A673 (cell line): ENCODE measurements around the gene STXBP5. TPM values are rescaled to one million over a fixed set of nuclear protein-coding genes. Genes with fewer than 3 reads are reported as not detected.

Experiments
- BruUV-seq: library from RNA; stranded (reverse); fragments of 400-500 nt; replicated peaks from 2 replicates; lab custom pipeline; 2021; lab: Mats Ljungman, UMichigan
- CTCF ChIA-PET: fragments of 300-600 bp; sonication (Branson Sonifier 250); formaldehyde crosslinking; loops from one replicate; lab custom pipeline; 2022; ENCODE audit warnings: antibody characterized with exemption; lab: Charles Lee
- POLR2A ChIA-PET: fragments of 300-600 bp; sonication (Branson Sonifier 250); formaldehyde crosslinking; loops from one replicate; lab custom pipeline; 2022; ENCODE audit warnings: antibody characterized with exemption; ENCODE audit not compliant: low non-redundant PET; lab: Charles Lee
- DNase-seq: peaks from one replicate; pipeline ENCODE4 v3.0.0-alpha.2; 2015; ENCODE audit warnings: low spot score
- H3K27ac ChIP-seq: fragments of 200-600 bp; sonication (generic); 2 replicates; pipeline ENCODE4 v1.5.1; 2016; ENCODE audit warnings: mixed run types, low read depth, mild to moderate bottlenecking, mixed read lengths, antibody characterized with exemption, low read length; ENCODE audit not compliant: poor library complexity, severe bottlenecking
- H3K27me3 ChIP-seq: fragments of 200-600 bp; sonication (generic); replicated peaks from 2 replicates; pipeline ENCODE4 v1.6.1; 2017; ENCODE audit warnings: mixed run types, low read depth, mild to moderate bottlenecking, mixed read lengths, antibody characterized with exemption, low read length; ENCODE audit not compliant: insufficient read depth, poor library complexity
- H3K36me3 ChIP-seq: fragments of 200-600 bp; sonication (generic); 2 replicates; pipeline ENCODE4 v1.6.1; 2016; ENCODE audit warnings: mixed run types, mild to moderate bottlenecking, mixed read lengths, antibody characterized with exemption, low read length; ENCODE audit not compliant: insufficient read depth, poor library complexity, severe bottlenecking
- H3K4me1 ChIP-seq: fragments of 200-600 bp; sonication (generic); 2 replicates; pipeline ENCODE4 v1.6.1; 2017; ENCODE audit warnings: mixed run types, mild to moderate bottlenecking, mixed read lengths, antibody characterized with exemption, low read length; ENCODE audit not compliant: insufficient read depth, poor library complexity, severe bottlenecking
- H3K4me3 ChIP-seq: fragments of 200-600 bp; sonication (generic); 2 replicates; pipeline ENCODE4 v1.5.1; 2016; ENCODE audit warnings: low read depth, mixed run types, mild to moderate bottlenecking, mixed read lengths, low read length; ENCODE audit not compliant: poor library complexity, severe bottlenecking
- H3K9me3 ChIP-seq: fragments of 200-600 bp; sonication (generic); 2 replicates; pipeline ENCODE4 v1.6.1; 2016; ENCODE audit warnings: mixed run types, low read depth, mild to moderate bottlenecking, mixed read lengths, antibody characterized with exemption, low read length; ENCODE audit not compliant: poor library complexity, severe bottlenecking
- CTCF ChIP-seq: fragments of 300-800, 200-600 bp; sonication (generic); conservative IDR thresholded peaks from 2 replicates; pipeline ENCODE4 v1.5.1; 2017; ENCODE audit warnings: low read depth, mild to moderate bottlenecking, antibody characterized with exemption, low read length, moderate library complexity, mixed read lengths
- EZH2 ChIP-seq: fragments of 200-600 bp; sonication (generic); IDR thresholded peaks from 2 replicates; pipeline ENCODE4 v1.6.1; 2017; ENCODE audit warnings: borderline replicate concordance, low read depth, mild to moderate bottlenecking, mixed read lengths, antibody characterized with exemption, low read length; ENCODE audit not compliant: poor library complexity, severe bottlenecking
- intact Hi-C: fragments of 100-400 bp; cut with micrococcal nuclease; formaldehyde crosslinking; loops from one replicate; pipeline ENCODE4 v1.10.0; 2022; ENCODE audit not compliant: unreplicated experiment
- total RNA-seq: library from RNA; stranded (reverse); gene quantifications from 2 replicates; pipeline ENCODE4 v1.2.3, GENCODE V29; 2021

Gene STXBP5
- total RNA-seq, 1 experiment from 2014 or later = 14.5 TPM

- intact Hi-C loops = loop anchor here (10.0 kb wide), 1 partner anchor 580 kb away; no protein-coding TSS in a partner anchor
- Histone ChIP-seq H3K36me3 (no peaks in the 10 kb centered on the region), H3K4me1 (no peaks in the 10 kb centered on the region), H3K4me3 (no peak overlapping the region), H3K9me3 (no peaks in the 10 kb centered on the region), H3K27me3 (no peaks in the 10 kb centered on the region), H3K27ac (no peak overlapping the region)
- POLR2A ChIA-PET = no interaction called here
- no TSS peak for BruUV-seq
- CTCF ChIA-PET = interaction anchor here (0.6 kb wide), 1 partner anchor 750 kb away, joined by 4 read pairs; no protein-coding TSS in a partner anchor
- peak; percentile 39 for DNase-seq
- TF ChIP-seq CTCF (no peak), EZH2 (no peak)
Observed at GRCh38 chr6:147395158-147395557, 190.9 kb downstream of the STXBP5 start.

GRCh38 chr6:147397306-147397705 lies 193.1 kb downstream of the STXBP5 start:
- Histone ChIP-seq H3K27ac (no peak overlapping the region), H3K4me3 (no peak overlapping the region), H3K36me3 (no peaks in the 10 kb centered on the region), H3K4me1 (no peaks in the 10 kb centered on the region), H3K9me3 (no peaks in the 10 kb centered on the region), H3K27me3 (no peaks in the 10 kb centered on the region)
- TF ChIP-seq CTCF = no peak
- TF ChIP-seq EZH2 = no peak
- no TSS peak for BruUV-seq
- intact Hi-C loops = loop anchor here (10.0 kb wide), 1 partner anchor 577 kb away; no protein-coding TSS in a partner anchor
- ChIA-PET CTCF (no interaction called here), POLR2A (no interaction called here)
- DNase-seq = no peak

GRCh38 chr6:147400968-147401367 lies 196.8 kb downstream of the STXBP5 start:
- no peak for TF ChIP-seq CTCF
- TF ChIP-seq EZH2 = no peak
- Histone ChIP-seq H3K27ac (no peak overlapping the region), H3K4me3 (no peak overlapping the region), H3K27me3 (no peaks in the 10 kb centered on the region), H3K9me3 (no peaks in the 10 kb centered on the region), H3K36me3 (no peaks in the 10 kb centered on the region), H3K4me1 (no peaks in the 10 kb centered on the region)
- DNase-seq = no peak
- POLR2A ChIA-PET = no interaction called here
- intact Hi-C loops = no loop called here
- CTCF ChIA-PET = interaction anchor here (0.6 kb wide), 1 partner anchor 9 kb away, joined by 3 read pairs; no protein-coding TSS in a partner anchor
- no TSS peak for BruUV-seq
